Erythroblast (primary cell): ENCODE data around the gene TREH.
"Not testable (repeated sequence)": the region's sequence is repeated elsewhere in the genome, so short reads cannot be mapped to it uniquely, and the experiment has no call there.

Experiments
- GATA1 ChIP-seq: IDR thresholded peaks from 2 replicates; pipeline ENCODE4 v1.6.1; 2011; ENCODE audit warnings: low read depth, mild to moderate bottlenecking, control low read depth, low read length, moderate library complexity
- POLR2A ChIP-seq: IDR thresholded peaks from 2 replicates; pipeline ENCODE4 v1.6.1; 2011; ENCODE audit warnings: mild to moderate bottlenecking, low read length

DNA sequence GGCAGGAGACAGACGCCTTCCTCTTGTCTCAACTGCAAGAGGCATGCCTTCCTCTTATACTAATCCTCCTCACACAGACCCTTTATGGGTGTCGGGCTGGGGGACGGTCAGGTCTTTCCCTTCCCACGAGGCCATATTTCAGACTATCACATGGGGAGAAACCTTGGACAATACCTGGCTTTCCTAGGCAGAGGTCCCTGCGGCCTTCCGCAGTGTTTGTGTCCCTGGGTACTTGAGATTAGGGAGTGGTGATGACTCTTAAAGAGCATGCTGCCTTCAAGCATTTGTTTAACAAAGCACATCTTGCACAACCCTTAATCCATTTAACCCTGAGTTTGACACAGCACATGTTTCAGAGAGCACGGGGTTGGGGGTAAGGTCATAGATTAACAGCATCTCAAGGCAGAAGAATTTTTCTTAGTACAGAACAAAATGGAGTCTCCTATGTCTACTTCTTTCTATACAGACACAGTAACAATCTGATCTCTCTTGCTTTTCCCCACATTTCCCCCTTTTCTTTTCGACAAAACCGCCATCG, 42.1 kb upstream of the TREH start:
- not testable (repeated sequence) for TF ChIP-seq POLR2A, GATA1
